Measurements from ENCODE around the gene ACACB.
A peak's percentile ranks its signal among the peaks of the same experiment; 100 is the strongest.

The ACACB gene

DNA sequence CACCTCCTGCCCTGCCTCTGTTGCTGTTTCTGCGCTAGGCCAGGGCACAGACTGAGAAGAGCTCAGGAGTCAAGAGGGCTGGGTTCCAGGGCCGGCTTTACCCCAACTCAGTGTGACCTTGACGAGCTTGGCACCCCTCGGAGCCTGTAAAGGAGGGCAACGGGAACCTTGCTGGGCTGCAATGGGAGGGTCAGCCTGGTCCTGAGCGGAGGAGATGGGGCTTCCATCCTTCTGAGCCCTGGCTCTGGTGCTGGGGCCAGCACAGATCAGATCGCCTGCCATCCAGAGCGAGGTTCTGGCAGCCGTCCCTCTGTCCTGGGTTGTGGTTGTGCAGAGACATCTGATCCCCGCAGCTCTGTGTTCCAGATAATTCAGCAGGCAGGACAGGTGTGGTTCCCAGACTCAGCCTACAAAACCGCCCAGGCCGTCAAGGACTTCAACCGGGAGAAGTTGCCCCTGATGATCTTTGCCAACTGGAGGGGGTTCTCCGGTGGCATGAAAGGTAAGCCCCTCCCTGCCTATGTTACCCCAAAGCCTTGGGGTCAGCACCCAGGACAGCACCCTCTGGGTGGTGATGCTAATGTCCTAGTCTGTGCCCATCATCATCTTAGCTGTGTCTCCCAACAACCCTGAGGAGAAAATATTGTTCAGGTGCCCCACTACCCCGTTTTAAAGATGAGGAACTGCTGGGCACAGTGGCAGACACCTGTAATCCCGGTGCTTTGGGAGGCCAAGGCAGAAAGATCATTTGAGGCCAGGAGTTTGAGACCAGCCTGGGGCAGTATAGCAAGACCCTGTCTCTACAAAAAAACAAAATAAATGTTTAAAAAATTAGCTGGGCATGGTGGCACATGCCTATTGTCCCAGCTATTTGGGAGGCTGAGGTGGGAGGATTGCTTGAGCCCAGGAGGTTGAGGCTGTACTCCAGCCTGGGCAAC lies 142.5 kb downstream of the ACACB start:
- DNase-seq = no peak

DNA sequence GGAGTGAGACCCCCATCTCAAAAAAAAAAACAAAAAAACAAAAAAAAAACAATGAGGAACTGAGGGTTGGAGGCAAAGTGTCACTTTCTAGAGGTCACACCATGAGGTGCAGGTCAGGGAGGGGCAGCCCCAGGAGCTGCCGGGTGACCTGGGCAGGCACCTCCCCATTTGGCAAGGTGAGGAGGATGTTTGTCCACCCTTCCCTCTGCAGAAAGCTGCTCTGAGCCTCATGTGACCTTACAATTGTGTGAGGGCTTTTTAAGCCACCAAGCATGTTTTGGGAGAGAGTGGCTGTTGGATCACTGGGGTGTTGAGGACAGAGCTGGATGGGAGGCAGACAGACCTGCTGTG lies 143.1 kb downstream of the ACACB start:
- no peak for DNase-seq

DNA sequence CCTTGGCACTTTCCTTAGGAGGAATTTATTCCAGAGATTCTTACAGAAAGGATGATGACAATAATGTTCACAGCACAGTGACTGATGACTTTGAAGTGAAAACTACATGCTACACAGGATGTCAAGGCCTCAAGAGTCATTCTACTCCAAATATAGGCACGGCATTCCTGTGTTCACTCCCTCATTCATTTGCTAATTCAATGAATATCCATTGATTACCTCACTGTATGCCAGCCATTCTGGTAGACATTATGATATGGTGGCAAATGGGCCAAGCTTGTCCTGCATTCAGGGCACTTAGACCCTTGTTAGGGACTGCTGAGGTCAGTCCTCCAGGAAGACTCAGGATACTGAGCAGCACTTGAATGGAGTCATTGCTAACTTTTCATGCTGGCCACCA lies 144.7 kb downstream of the ACACB start:
- DNase-seq = no peak

DNA sequence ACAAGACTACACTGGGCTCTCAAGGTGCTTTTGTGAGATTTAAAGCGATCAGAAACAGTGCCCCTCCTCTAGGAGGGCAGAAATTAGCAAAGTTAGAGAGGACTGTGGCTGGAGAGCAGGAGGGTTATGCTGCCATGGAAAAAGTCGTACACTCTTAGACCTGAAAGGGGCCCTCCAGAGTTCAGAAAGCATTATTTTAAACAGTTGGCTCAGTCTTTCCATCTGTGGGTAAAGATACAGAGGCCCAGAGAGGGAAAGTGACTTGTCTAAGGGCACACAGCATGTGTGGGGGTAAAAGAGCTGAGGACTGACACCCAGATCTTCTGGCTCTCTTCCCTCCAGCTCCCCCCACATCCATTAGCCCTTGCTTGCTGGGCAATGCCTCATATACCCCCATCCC lies 145.6 kb downstream of the ACACB start:
- DNase-seq = no peak

DNA sequence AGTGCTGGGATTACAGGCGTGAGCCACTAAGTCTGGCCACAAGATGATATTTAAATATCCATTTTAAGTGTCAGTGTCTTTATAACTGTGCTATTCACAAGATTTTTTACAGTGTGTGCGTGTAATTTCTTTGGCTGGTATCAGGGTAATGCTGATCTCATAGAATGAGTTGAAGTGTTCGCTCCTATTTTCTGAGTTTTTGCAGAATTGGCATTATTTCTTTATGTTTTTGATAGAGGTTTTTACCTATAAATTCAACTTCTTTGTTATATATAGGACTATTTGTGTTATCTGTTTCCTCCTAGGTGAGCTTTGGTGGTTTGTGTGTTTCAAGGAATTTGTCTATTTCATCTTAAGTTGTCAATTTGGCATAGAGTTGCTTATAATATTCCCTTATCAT lies 147.1 kb downstream of the ACACB start:
- DNase-seq = no peak

DNA sequence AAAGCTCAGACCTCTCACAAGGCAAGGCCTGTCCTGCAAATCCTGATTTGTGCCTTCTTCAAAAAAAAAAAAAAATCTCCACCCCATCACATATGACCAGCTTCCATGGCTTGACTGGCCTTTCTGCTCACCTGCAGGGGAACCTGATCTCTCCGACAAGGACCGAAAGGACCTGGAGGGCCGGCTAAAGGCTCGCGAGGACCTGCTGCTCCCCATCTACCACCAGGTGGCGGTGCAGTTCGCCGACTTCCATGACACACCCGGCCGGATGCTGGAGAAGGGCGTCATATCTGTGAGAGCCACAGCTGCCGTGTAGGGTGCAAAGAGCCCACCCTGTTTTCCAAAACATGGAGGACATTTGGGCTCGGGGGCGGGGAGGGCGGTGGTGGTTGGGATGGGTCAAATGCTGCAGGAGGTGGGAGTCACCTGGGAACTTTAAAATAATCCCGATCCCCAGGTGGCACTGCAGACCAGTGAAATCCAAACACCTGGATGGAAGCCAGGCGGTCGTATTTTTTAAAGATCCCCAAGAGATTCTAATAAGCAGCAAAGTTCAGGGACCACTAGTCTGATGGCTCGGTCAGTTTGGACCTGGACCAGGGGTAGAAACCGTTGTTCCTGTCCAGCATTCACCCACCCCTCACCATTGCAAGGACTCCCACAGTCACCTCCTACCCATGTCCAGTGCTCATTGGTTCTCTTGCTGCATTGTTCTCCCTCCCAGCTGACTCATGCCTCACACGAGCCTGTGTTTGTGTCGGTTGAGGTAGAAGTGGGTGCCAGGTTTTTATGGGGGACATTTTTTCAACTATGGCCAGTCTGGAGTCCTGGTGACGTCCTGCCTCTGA lies 147.9 kb downstream of the ACACB start:
- peak; percentile 28 for DNase-seq

DNA sequence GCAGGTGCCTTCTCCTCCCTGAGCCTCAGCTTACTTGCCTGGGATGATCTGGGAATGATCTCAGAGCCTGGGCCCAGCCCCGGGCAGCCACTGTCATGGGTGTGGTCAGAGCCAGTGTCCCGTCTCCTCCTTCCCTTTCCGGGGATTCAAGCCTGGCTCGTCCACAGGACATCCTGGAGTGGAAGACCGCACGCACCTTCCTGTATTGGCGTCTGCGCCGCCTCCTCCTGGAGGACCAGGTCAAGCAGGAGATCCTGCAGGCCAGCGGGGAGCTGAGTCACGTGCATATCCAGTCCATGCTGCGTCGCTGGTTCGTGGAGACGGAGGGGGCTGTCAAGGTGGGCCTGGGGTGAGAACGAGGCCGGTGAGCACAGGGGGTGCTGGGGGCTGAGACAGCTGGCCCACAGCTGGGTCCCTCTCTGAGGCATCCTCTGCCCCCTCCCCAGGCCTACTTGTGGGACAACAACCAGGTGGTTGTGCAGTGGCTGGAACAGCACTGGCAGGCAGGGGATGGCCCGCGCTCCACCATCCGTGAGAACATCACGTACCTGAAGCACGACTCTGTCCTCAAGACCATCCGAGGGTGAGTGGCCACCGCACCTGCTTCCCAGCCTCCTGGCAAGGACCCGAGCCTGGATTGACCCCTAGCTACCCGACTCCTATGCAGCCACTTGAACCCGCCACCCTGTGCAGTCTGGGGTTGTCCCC lies 148.7 kb downstream of the ACACB start:
- DNase-seq = no peak

DNA sequence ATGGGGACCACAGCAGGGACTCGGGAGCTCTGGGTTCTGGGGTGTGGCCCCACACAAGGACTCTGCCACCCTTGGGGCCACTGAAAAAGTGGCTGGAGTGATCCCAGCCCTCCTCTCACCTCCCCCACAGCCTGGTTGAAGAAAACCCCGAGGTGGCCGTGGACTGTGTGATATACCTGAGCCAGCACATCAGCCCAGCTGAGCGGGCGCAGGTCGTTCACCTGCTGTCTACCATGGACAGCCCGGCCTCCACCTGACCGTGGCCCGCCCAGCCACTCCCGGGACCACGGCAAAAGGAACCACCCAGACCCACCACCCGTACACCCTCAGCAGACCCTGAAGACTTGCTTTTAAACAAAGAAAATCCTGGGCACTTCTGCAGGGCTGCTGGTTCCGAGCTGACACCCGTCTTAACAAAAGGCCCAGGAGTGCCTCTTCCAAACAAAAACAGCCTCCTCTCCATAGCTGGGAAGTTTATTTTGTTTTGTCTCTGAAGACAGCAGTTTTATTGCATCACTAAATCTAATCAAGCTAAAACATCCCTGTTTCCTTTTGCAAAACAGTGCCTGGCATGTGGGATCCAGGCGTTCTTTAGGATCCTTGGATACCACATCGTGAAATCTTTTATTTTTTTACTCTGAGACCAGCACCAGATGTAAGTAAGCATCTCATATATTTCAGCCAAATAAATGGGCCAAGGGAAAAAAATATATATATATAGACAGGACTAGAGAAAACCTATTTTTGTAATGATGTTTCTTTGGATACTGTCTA lies 149.9 kb downstream of the ACACB start:
- DNase-seq = no peak

DNA sequence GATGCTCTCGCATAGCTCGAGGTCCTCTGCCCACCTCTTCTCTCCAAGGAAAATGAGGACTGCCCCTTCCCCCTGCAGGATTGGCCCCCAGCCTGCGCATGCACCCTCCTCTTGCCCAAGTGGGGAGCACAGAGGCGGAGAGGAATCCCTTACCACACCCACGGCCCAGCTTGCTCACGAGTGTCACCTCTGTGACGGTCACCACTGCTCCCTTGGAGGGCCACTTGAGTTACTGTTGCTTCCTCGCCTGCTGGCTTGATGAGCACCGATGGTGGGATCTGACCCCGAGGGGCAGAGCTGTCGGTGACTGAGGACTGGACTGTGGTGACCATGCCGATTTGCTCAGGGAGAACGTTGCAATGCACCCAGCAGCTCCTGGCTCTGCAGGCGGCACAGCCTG lies 151.0 kb downstream of the ACACB start:
- DNase-seq = no peak

DNA sequence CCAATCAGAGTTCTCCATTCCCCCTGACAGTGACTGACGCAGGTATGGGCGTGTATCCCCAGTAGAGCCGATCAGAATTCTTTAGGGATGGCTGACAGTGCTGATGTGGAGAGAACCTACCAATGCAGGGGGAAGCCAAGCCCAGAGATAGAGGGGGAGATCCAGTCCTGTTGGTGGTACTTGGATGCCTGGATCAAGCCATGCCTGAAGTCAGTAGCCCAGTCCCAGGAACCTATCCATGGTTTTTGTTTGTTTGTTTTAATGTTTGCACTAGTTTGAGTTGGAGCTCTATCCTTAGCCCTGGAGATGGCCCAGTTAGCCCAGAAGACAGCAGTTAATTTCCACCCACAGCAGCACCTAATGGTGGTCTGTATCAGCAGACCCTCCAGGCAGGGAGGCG lies 152.5 kb downstream of the ACACB start:
- no peak for DNase-seq

DNA sequence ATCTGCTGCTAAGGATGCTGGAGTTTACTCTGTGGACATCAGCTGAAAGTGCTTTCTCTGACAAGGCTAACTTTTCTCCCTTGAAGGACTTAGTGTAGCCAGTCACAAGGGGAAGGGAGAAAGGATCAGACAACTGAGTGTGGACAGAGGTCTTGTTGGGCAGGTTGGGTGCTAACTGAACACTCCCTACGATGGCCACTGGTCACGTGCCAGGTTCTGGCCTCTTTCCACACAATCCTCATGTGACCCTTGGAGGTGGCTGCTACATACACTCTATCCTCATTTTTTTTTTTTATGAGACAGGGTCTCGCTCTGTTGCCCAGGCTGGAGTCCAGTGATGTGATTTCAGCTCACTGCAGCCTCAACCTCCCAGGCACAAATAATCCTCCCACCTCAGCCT lies 153.0 kb downstream of the ACACB start:
- DNase-seq = no peak

DNA sequence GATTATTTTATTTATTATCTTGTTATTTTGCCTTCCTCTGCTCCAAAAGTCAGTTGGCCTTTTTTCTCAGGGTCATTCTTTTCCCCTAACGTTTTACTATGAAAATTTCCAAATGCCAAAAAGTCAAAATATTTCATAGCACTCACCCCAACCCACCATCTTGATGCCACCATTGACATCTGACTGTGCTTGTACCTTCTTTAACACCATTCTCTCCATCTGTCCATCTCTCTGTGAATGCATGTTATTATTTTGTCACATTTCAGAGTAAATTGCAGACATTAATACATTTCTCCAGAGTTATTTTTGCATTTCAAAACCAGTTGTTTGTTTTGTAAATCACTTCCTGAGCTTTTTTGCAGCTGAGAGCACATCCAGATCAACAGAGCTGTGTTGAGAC lies 154.1 kb downstream of the ACACB start:
- DNase-seq = no peak

DNA sequence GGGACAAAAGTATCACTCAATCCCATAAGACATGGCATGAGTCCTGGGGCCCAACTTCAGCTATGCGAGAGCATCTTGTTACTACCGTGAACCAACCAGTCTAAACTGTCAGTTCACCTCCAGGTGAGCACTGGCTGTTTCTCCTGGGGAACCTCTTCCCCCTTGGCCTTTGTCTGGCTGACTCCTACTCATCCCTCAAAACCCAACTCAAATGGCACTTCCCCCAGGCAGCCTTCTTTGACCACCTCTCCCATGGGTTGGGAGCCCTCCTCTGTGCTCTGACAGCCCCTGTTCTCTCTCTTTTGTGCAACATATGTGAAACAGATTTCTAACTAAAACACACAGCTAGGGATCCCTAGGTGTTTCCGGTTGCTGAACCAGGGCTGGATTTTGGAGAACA lies 155.0 kb downstream of the ACACB start:
- no peak for DNase-seq

DNA sequence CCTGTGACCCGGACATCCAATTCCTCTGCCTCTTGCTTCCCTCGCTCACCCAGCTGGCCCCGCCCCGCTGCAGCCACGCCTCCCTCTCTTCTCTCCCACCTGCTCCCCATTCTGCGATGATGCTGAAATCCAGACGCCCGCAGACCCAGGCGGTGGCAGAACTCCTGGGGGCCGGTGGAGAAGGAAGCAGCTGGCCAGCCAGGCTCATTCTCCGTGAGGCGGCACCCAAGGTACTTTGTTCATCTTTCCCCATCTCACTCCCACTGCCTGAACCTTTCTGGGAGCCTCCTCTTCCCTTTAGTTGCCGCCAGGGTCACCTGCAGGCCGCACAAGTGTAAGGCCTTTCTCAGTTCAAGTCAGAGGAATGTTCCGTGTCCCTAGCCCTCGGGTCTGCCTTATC lies 157.0 kb downstream of the ACACB start:
- no peak for DNase-seq

DNA sequence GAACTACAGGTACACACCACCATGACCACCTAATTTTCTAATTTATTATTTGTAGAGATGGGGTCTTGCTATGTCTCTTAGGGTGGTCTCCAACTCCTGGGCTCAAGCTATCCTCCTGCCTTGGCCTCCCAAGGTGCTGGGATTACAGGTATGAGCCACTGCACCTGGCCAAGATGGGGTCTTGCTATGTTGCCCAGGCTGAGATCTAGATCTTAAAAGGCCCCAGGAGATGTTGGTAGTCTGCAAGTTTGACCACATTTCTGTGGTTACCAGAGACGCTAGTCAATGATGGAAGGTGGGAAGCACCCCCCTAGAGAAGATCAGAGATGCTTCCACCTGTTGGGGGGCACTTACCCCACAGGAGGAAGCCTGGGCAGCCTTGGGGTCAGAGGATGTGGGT lies 158.0 kb downstream of the ACACB start:
- DNase-seq = no peak

DNA sequence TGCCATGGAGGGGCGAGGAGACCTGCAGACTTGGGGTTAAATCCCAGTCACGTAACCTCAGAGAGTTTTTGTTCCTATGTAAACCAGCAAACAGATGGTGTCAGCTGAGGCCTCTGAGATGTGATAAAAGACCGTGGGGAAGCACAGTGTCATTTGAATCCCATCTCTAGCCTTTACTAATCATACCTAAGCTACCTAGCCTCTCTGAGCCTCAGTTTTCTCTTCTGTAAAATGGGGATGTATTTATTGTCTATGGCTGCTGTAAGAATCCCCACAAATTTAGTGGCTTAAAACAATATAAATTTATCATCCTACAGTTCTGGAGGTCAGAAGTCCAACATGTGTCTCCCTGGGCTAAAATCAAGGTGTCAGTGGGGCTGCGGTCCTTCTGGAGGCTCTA lies 158.8 kb downstream of the ACACB start:
- DNase-seq = no peak

DNA sequence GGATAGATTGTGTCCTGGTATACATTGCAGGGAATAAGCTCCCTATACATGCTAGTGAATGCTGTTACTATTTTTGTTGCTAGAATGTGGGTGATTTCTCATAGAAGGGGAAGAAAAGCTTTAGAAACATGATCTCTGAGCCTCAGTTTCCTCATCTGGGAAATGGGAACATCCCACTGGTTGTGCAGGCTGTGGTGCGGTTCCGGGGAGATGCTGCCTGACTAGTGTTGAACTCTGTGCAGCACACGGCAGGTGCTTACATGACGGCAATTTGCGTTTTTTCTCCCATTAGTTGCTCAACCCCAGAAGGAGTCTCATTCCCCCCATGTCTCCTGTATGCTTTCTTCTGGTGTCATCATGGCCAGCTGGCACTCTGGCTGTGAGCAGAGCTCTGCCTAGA lies 159.8 kb downstream of the ACACB start:
- no peak for DNase-seq

DNA sequence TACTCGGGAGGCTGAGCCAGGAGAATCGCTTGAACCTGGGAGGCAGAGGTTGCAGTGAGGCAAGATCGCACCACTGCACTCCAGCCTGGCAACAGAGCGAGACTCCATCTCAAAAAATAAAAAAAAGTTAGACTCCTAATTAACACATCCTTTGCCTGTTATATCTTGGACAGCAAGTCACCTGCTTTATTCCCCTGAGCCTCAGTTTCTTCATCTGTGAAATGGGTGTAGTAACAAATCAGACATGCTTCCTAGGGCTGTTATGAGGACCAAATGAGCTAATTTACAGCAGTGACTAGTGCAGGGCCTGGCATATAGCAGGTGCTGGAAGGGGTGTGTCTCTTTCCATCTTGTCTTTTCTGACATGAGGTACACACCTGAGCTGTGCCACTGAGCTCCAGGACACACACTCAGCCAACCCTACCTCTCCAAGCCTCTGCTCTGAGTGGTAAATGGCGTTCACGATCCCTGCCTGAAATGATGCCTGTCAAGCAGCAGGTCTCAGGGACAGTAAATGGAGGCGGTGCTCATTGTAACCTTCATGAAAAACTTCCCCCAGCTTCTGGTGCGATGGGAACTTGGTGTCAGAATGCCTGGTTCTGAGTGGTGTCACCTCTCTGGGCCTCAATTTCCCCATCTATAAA lies 161.0 kb downstream of the ACACB start:
- DNase-seq = no peak

DNA sequence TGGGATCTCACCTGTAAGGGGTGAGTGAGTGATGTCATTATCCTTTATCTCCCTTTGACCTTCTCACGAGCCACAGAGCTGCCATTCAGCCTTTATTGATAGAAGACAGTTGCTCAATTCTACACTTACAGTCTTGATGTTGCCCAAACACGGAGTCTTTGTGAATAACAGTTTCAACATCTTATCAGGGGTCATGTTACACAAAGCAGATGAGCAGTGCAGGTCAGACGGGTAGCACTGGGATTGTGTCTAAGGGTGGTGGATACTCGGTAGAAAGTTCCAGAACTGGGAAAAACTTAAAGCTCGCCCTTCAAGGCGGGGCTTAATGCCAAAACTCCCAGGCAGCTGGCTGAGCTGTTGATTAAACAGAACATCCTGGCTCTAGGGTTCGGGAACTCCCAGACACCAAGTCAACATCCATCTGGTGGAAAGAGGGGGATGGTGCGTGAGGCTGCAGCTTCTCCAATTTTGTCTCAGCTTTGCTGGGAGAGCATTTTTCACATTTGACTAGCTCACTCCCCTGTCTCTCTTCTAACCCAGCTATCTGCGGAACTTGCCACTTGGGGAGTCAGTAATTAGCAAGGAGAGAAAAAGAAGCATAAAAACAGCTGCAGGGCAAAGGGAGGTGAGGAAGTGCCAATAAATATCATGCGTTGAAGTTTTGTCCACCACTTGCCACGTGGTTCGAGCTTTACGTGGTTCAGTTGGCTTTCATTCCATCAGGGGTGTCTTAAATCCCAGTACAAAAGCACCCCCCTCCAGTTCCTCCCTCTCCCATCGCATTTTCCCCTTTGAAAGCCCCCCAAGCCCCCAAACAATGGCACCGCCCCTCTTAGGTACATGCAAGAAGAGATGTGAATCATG lies 161.7 kb downstream of the ACACB start:
- DNase-seq = no peak

DNA sequence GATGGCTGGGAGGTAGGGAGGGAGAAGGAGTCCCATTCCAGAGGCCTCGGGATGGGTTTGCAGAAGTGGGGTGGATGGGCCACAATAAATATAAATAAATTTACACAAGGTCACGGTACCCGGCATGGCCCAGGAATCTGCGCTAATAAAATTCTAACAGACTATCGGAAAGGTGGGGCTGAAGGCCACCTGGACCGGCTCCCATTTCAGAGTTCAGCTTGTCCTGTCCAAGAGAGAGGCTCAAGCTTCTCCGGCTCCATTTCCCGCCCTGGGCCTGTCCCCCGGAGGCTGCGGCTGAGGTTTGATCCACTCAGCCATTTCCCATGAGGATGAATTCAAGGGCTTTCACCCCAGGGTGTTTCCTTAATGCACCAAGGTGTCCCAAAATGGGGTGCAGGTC lies 162.5 kb downstream of the ACACB start:
- no peak for DNase-seq

DNA sequence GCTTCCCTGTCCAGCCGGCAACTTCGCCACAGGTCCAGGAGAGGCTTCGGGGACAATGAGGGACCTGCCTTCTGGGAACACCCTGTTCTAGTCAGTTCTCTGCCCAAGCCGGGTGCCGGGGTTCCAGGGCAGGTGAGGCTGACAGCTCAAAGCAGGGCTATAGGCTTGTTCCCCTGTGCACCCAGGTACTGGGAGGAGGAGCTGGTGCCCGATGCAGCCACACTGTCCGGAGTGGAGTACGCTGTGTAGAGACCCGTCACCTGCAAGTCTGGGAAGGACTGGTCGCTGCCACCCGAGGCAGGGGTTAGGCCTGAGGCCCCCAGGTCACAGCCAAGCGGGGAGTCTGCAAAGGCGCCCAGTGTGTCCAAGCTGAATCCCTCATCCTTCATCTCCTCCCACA lies 163.1 kb downstream of the ACACB start:
- DNase-seq = no peak

All from CD4-positive, alpha-beta T cell treated with Interleukin-15 for 1 hour (primary cell).